ENCODE data around the gene SYNDIG1L. TPM values are rescaled to one million over a fixed set of nuclear protein-coding genes. Genes with fewer than 3 reads are reported as not detected.

Gene SYNDIG1L
- total RNA-seq, result not detected in 2 replicates

GRCh38 chr14:74426202-74426582, at the start of gene SYNDIG1L:
Gene SYNDIG1L (minus strand): TSS chr14:74426210. CDS start chr14:74409744, 16,466 bp downstream.

Other genes starting within 250 kb of the SYNDIG1L start
- not detected in 2 replicates for gene VSX2, start 186.8 kb downstream of the SYNDIG1L start, total RNA-seq
- gene ABCD4, start 123.3 kb downstream of the SYNDIG1L start, total RNA-seq, result 25.1 and 25.7 TPM in 2 replicates
- not detected in 2 replicates for gene VRTN, start 77.7 kb downstream of the SYNDIG1L start, total RNA-seq
- 797 and 1,597 TPM in 2 replicates for gene NPC2, start 67.1 kb upstream of the SYNDIG1L start, total RNA-seq
- 22.0 and 36.0 TPM in 2 replicates for gene ISCA2, start 67.6 kb upstream of the SYNDIG1L start, total RNA-seq
- gene LTBP2, start 186.0 kb upstream of the SYNDIG1L start, total RNA-seq, result 88.8 and 96.8 TPM in 2 replicates